Activated CD4-positive, CD25-positive, alpha-beta regulatory T cell treated with anti-CD3 and anti-CD28 coated beads, Interleukin-2, amount 50 U/mL, for 16 hours (primary cell): Measurements from ENCODE around the gene PDXDC1.
"Not testable (repeated sequence)": the region's sequence is repeated elsewhere in the genome, so short reads cannot be mapped to it uniquely, and the experiment has no call there.

ENCODE experiments used
- DNase-seq: peaks from one replicate; pipeline ENCODE4 v3.0.0-alpha.2; 2020; ENCODE audit warnings: low read depth, low spot score

PDXDC1 gene

DNA sequence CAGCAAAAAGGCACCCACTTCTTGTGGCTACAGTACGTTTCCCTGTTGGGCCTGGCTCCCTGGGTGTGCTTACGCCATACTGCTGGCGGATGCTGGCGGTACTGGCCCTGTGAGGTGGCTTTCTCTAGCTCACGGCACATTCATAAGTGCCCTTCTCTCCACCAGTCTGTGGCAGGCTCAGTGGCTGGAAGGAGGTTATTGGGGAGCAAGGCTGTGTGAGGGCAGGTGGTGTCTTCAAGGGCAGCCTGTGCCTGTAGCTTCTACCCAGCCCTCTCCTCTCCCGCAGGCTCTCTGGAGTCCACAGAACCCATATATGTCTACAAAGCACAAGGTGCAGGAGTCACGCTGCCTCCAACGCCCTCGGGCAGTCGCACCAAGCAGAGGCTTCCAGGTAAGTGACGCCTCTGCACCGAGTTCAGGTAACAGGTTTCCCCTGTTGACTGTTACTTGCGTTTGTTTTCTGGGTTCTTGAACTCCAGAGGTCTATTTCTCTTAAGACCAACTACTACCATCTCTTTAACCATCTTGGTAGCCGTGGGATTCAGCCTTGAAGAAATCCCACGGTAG is 60.4 kb downstream of the PDXDC1 start:
- DNase-seq, result no peak

- no peak for DNase-seq
Measured at GRCh38 chr16:15037003-15037402, 62.2 kb downstream of the PDXDC1 start.

- DNase-seq, result no peak
Measured at GRCh38 chr16:15037745-15038144, 62.9 kb downstream of the PDXDC1 start.

- DNase-seq, result no peak
Measured at GRCh38 chr16:15038689-15039088, 63.9 kb downstream of the PDXDC1 start.

- DNase-seq, result no peak
Measured at GRCh38 chr16:15041271-15042004, 66.6 kb downstream of the PDXDC1 start.

- no peak for DNase-seq
Measured at GRCh38 chr16:15043344-15043743, 68.5 kb downstream of the PDXDC1 start.

- DNase-seq, result no peak
Measured at GRCh38 chr16:15044286-15044685, 69.5 kb downstream of the PDXDC1 start.

DNA sequence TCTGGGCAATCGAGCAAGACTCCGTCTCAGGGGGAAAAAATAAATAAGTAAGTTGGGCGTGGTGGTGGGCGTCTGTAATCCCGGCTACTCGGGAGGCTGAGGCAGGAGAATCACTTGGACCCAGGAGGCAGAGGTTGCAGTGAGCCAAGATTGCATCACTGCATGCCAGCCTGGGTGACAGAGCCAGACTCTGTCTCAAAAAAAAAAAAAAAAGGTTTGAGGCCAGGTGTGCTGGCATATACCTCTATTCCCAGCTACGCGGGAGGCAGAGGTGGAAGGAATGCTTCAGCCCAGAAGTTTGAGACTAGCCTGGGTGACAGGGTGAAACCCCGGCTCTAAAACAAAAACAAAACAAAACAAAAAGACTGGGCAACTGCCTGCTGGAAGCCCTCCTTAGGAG is 70.4 kb downstream of the PDXDC1 start:
- not testable (repeated sequence) for DNase-seq

DNA sequence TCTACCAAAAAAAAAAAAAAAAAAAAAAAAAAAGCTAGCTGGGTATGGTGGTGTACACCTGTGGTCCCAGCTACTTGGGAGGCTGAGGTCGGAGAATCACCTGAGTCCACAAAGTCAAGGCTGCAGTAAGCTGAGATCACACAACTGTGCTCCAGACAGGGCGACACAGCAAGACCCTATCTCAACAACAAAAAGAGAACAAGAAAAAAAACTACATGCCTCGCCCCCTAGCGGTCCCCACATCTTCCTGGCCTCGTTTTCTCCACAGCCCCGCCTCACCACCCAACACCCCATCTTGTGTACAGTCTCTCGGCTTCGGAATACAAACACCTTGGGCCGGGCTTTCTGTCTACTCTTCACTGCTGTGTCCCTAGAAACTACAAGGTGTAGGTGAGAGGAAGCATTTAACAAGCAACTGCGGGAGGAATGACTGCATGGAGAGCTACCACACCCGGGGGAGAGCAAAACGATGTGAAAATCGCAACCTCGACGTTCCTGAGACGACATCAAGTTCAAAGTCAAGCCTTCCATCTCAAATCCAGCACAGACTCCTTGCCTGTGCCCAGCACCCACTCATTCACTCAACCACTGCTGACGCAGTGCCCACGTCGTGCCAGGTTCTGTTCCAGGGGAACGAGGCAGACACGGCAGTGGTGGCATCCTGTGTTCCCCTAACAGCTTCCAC is 72.0 kb downstream of the PDXDC1 start:
- no peak for DNase-seq

- DNase-seq, result no peak
Measured at GRCh38 chr16:15049581-15050180, 74.9 kb downstream of the PDXDC1 start.

GRCh38 chr16:15050440-15050839 is 75.6 kb downstream of the PDXDC1 start:
- DNase-seq, result not testable (repeated sequence)

DNA sequence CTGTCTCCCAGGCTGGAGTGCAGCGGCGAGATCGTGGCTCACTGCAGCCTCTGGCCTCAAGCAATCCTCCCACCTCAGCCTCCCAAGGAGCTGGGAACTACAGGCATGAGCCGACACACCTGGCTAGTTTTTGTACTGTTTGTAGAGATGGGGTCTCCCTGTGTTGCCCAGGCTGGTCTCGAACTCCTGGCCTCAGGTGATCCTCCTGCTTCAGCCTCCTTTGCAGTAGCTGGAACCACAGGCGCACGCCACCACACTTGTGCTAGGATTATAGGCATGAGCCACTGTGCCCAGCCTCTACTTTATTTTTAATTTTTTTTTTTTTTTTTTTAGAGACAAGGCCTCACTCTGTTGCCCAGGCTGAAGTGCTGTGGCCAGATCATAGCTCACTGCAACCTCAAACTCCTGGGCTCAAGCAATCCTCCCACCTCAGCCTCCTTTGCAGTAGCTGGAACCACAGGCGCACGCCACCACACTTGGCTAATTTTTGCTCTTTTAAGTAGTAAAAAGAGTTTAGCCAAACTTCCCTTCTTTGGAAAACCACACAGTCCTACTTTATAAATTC is 76.6 kb downstream of the PDXDC1 start:
- DNase-seq, result no peak

DNA sequence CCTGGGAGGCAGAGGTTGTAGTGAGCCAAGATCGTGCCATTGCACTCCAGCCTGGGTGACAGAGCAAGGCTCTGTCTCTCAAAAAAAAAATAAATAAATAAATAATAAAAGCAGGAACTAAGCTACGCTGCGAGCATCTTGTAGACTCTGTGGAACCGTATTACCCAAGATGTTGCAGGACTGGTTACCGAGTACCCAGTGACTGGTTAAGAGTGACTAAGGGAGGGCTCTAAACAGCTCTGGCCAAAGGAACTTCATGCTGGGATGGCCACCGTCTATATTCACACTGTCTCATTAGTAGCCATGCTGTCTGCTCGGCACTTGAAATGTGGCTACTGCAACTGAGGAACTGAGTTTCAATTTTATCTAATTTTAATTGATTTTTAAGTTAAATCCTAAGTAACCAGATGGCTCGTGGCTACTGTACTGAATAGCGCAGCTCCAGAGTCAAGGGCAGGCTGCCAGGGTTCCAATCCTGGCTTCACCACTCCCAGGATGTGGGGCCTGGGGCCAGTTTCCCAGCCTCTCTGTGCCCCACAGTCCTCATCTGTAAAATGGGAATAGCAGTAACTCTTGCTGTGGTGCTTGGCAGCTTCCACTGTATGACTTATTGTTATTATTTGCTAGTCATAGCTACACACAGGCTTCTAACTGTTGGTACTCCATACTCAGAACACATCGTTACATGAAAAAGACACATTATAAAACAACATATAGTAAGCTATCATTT is 78.1 kb downstream of the PDXDC1 start:
- no peak for DNase-seq

DNA sequence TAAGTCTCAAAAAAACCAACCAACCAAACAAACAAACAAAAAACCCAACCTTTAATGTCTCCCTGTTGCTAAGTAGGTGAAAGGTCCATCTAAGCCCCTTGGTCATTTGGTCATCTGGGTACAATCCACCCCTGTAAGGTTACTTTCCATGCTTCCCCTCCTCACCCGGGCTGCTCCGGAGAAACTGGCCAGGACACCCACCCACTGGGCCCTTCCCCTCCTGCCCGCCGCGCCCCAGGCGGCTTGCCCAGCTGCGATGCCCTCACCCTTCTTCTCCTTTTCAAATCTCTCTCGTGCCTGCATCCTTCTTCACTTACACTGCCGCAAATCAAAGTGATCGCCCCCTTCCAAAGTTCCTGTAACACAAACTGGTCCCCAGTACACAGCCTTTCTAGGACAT is 79.1 kb downstream of the PDXDC1 start:
- no peak for DNase-seq

GRCh38 chr16:15054357-15055140 is 79.7 kb downstream of the PDXDC1 start:
- DNase-seq, result no peak

GRCh38 chr16:15055141-15056053 is 80.6 kb downstream of the PDXDC1 start:
- DNase-seq, result no peak

DNA sequence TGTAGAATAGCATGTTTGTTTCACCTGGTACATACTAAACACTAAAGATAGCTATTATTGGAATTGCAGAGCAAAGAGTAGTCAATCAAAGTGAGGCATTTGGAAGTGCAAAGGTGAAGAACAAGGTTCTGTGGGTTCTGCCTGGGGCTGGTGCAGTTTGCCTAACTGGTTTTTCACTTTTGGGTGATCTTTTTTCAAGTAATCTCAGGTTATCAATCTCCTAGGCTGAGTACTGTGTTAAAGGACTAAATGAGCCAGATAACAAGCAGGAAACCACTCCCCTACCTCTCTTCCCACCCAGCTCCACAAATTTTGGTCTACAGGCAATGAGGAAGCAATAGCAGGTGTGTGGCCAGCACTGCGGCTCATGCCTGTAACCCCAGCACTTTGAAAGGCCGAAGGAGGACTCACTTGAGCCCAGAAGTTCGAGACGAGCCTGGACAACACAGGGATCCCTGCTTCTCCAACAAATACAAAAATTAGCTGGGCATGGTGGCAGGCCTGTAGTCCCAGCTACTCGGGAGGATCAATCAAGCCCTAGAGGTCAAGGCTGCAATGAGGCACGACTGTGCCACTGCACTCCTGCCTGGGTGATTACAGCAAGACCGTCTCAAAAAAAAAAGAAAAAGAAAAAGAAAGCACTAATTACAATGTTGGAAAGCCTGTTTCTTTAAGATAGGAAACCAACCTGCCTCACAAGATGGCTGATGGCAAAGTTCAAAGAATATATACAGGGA is 83.0 kb downstream of the PDXDC1 start:
- no peak for DNase-seq

- DNase-seq, result no peak
Measured at GRCh38 chr16:15059324-15059723, 84.5 kb downstream of the PDXDC1 start.
